WTC11 (cell line): ENCODE measurements around the gene EIF4G1. TPM values are rescaled to one million over a fixed set of nuclear protein-coding genes. Genes with fewer than 3 reads are reported as not detected.

Experiments
- ATAC-seq: fragments of 200-7000 bp; cut with Tn5 transposase; 2 replicates; pipeline ENCODE4 v1.10.0; 2021; ENCODE audit warnings: mild to moderate bottlenecking, moderate library complexity
- CTCF ChIA-PET: fragments of 300-600 bp; sonication (Branson Sonifier 250); formaldehyde crosslinking; loops from one replicate; lab custom pipeline; 2021; ENCODE audit warnings: antibody characterized with exemption; lab: Charles Lee
- POLR2A ChIA-PET: fragments of 350-600 bp; sonication (Branson Sonifier 250); formaldehyde crosslinking; loops from one replicate; lab custom pipeline; 2021; ENCODE audit warnings: antibody characterized with exemption; lab: Charles Lee
- DNase-seq: peaks from one replicate; pipeline ENCODE4 v3.0.0; 2021; ENCODE audit warnings: low spot score
- H3K27ac Mint-ChIP-seq: 2 replicates; pipeline ENCODE4 v1.8.0; 2021; ENCODE audit warnings: mixed read lengths
- H3K27me3 Mint-ChIP-seq: 2 replicates; pipeline ENCODE4 v1.8.0; 2021; ENCODE audit warnings: low read depth, mild to moderate bottlenecking, moderate library complexity, mixed read lengths
- H3K36me3 Mint-ChIP-seq: 2 replicates; pipeline ENCODE4 v1.8.0; 2021; ENCODE audit warnings: mixed read lengths
- H3K4me1 Mint-ChIP-seq: 2 replicates; pipeline ENCODE4 v1.8.0; 2022; ENCODE audit warnings: mixed read lengths
- H3K4me3 Mint-ChIP-seq: 2 replicates; pipeline ENCODE4 v1.8.0; 2021; ENCODE audit warnings: mild to moderate bottlenecking, moderate library complexity, mixed read lengths
- H3K9me3 Mint-ChIP-seq: 2 replicates; pipeline ENCODE4 v1.8.0; 2021; ENCODE audit warnings: mixed read lengths
- ATF1 ChIP-seq: sonication (generic); formaldehyde crosslinking; IDR thresholded peaks from 2 replicates; pipeline ENCODE4 v1.8.1; 2023; ENCODE audit warnings: mild to moderate bottlenecking, moderate library complexity, missing genetic modification reagents
- CREM ChIP-seq: sonication (generic); formaldehyde crosslinking; IDR thresholded peaks from 2 replicates; pipeline ENCODE4 v1.8.1; 2022; ENCODE audit warnings: mild to moderate bottlenecking, missing genetic modification reagents, moderate library complexity
- ETV6 ChIP-seq: sonication (generic); formaldehyde crosslinking; IDR thresholded peaks from 2 replicates; pipeline ENCODE4 v1.8.1; 2022; ENCODE audit warnings: mild to moderate bottlenecking, missing genetic modification reagents
- GABPB1 ChIP-seq: sonication (generic); formaldehyde crosslinking; IDR thresholded peaks from 2 replicates; pipeline ENCODE4 v1.8.1; 2023; ENCODE audit warnings: mild to moderate bottlenecking, missing genetic modification reagents
- KAT7 ChIP-seq: sonication (generic); formaldehyde crosslinking; IDR thresholded peaks from 2 replicates; pipeline ENCODE4 v1.8.1; 2023; ENCODE audit warnings: missing genetic modification reagents, mild to moderate bottlenecking, borderline replicate concordance
- RORB ChIP-seq: fragments of 250-450 bp; sonication (Bioruptor Pico); IDR thresholded peaks from 2 replicates; pipeline ENCODE4 v1.9.0; 2021; ENCODE audit warnings: mild to moderate bottlenecking
- SOX15 ChIP-seq: fragments of 250-450 bp; sonication (Bioruptor Pico); IDR thresholded peaks from 2 replicates; pipeline ENCODE4 v1.9.0; 2021; ENCODE audit warnings: mild to moderate bottlenecking
- ZNF416 ChIP-seq: fragments of 250-450 bp; sonication (Bioruptor Pico); IDR thresholded peaks from 2 replicates; pipeline ENCODE4 v1.9.0; 2021; ENCODE audit warnings: mild to moderate bottlenecking, inconsistent platforms
- total RNA-seq: library from RNA; stranded (reverse); gene quantifications from 3 replicates; pipeline ENCODE4 v1.2.3, GENCODE V29; 2021
- TF ChIP-seq, protein P1 (sequence below): sonication (generic); formaldehyde crosslinking; IDR thresholded peaks from 2 replicates; pipeline ENCODE4 v1.8.1; 2023; ENCODE audit warnings: mild to moderate bottlenecking, moderate library complexity, missing genetic modification reagents
- TF ChIP-seq, protein P2 (sequence below): sonication (generic); formaldehyde crosslinking; IDR thresholded peaks from 2 replicates; pipeline ENCODE4 v1.8.0; 2022; ENCODE audit warnings: missing genetic modification reagents
- TF ChIP-seq, protein P3 (sequence below): sonication (generic); formaldehyde crosslinking; IDR thresholded peaks from 2 replicates; pipeline ENCODE4 v1.8.0; 2023; ENCODE audit warnings: mild to moderate bottlenecking, missing genetic modification reagents
- TF ChIP-seq, protein P4 (sequence below): fragments of 200-600 bp; IDR thresholded peaks from 2 replicates; pipeline ENCODE4 v1.8.0; 2022; ENCODE audit warnings: antibody characterized with exemption
- TF ChIP-seq, protein P5 (sequence below): fragments of 250-450 bp; sonication (Bioruptor Pico); conservative IDR thresholded peaks from 2 replicates; pipeline ENCODE4 v1.9.0; 2021; ENCODE audit warnings: mild to moderate bottlenecking
- TF ChIP-seq, protein P6 (sequence below): sonication (generic); formaldehyde crosslinking; IDR thresholded peaks from 2 replicates; pipeline ENCODE4 v1.8.1; 2022; ENCODE audit warnings: missing genetic modification reagents, borderline replicate concordance

Gene EIF4G1
- total RNA-seq, 1 experiment from 2014 or later: 557 TPM

DNA sequence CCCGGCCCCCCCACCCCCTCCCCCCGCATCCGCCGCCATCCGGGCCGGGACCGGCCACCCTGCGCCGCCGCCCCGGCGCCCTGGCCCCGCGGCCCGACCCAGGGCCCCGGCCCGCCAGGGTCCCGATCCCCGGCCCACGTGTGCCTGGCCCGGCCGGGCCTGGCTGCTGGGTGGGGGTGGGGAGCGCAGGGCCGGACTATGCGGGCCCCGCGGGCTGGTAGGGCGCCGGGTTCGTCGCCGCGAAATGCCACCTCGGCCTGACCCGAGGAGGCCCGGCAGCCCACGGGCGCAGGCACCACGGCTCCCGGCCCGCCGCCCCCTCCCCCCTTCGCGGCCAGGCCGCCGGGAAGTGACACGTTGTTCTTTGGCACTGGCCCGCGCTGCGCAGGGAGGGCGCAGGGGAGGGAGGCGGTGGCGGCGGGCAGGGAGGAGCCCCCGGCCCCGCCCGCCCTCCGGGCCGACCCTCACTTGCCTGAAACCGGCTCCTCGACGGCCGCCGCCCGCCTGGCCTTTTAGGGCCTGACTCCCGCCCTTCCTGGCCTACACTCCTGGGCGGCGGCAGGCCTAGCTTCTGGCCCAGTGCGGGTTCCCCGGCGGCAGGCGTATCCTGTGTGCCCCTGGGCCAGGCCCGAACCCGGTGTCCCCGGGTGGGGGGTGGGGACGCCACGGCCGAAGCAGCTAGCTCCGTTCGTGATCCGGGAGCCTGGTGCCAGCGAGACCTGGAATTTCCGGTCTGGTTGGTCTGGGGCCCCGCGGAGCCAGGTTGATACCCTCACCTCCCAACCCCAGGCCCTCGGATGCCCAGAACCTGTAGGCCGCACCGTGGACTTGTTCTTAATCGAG, 515 bp downstream of the EIF4G1 start:
- TF ChIP-seq ATF1 (no peak), RORB (CRISPR knock-in tag) (no peak), CREM (CRISPR knock-in tag) (0 out of 2 replicates have a peak, but pooled peaks have one; percentile 24), SOX15 (CRISPR knock-in tag) (no peak), ZNF416 (CRISPR knock-in tag) (0 out of 2 replicates have a peak, but pooled peaks have one; percentile 15), ETV6 (CRISPR knock-in tag) (0 out of 2 replicates have a peak, but pooled peaks have one; percentile 49), GABPB1 (CRISPR knock-in tag) (0 out of 2 replicates have a peak, but pooled peaks have one; percentile 23), KAT7 (CRISPR knock-in tag) (peak; percentile 38; the same call in 1 of the 2 replicates)
- TF ChIP-seq, protein P1, sequence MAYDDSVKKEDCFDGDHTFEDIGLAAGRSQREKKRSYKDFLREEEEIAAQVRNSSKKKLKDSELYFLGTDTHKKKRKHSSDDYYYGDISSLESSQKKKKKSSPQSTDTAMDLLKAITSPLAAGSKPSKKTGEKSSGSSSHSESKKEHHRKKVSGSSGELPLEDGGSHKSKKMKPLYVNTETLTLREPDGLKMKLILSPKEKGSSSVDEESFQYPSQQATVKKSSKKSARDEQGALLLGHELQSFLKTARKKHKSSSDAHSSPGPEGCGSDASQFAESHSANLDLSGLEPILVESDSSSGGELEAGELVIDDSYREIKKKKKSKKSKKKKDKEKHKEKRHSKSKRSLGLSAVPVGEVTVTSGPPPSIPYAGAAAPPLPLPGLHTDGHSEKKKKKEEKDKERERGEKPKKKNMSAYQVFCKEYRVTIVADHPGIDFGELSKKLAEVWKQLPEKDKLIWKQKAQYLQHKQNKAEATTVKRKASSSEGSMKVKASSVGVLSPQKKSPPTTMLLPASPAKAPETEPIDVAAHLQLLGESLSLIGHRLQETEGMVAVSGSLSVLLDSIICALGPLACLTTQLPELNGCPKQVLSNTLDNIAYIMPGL (CRISPR knock-in tag): peak; percentile 42
- TF ChIP-seq, protein P2, sequence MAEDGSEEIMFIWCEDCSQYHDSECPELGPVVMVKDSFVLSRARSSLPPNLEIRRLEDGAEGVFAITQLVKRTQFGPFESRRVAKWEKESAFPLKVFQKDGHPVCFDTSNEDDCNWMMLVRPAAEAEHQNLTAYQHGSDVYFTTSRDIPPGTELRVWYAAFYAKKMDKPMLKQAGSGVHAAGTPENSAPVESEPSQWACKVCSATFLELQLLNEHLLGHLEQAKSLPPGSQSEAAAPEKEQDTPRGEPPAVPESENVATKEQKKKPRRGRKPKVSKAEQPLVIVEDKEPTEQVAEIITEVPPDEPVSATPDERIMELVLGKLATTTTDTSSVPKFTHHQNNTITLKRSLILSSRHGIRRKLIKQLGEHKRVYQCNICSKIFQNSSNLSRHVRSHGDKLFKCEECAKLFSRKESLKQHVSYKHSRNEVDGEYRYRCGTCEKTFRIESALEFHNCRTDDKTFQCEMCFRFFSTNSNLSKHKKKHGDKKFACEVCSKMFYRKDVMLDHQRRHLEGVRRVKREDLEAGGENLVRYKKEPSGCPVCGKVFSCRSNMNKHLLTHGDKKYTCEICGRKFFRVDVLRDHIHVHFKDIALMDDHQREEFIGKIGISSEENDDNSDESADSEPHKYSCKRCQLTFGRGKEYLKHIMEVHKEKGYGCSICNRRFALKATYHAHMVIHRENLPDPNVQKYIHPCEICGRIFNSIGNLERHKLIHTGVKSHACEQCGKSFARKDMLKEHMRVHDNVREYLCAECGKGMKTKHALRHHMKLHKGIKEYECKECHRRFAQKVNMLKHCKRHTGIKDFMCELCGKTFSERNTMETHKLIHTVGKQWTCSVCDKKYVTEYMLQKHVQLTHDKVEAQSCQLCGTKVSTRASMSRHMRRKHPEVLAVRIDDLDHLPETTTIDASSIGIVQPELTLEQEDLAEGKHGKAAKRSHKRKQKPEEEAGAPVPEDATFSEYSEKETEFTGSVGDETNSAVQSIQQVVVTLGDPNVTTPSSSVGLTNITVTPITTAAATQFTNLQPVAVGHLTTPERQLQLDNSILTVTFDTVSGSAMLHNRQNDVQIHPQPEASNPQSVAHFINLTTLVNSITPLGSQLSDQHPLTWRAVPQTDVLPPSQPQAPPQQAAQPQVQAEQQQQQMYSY (CRISPR knock-in tag): peak; percentile 24; the same call in 1 of the 2 replicates
- TF ChIP-seq, protein P3, sequence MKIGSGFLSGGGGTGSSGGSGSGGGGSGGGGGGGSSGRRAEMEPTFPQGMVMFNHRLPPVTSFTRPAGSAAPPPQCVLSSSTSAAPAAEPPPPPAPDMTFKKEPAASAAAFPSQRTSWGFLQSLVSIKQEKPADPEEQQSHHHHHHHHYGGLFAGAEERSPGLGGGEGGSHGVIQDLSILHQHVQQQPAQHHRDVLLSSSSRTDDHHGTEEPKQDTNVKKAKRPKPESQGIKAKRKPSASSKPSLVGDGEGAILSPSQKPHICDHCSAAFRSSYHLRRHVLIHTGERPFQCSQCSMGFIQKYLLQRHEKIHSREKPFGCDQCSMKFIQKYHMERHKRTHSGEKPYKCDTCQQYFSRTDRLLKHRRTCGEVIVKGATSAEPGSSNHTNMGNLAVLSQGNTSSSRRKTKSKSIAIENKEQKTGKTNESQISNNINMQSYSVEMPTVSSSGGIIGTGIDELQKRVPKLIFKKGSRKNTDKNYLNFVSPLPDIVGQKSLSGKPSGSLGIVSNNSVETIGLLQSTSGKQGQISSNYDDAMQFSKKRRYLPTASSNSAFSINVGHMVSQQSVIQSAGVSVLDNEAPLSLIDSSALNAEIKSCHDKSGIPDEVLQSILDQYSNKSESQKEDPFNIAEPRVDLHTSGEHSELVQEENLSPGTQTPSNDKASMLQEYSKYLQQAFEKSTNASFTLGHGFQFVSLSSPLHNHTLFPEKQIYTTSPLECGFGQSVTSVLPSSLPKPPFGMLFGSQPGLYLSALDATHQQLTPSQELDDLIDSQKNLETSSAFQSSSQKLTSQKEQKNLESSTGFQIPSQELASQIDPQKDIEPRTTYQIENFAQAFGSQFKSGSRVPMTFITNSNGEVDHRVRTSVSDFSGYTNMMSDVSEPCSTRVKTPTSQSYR (CRISPR knock-in tag): 0 out of 2 replicates have a peak, but pooled peaks have one; percentile 10
- TF ChIP-seq, protein P4, sequence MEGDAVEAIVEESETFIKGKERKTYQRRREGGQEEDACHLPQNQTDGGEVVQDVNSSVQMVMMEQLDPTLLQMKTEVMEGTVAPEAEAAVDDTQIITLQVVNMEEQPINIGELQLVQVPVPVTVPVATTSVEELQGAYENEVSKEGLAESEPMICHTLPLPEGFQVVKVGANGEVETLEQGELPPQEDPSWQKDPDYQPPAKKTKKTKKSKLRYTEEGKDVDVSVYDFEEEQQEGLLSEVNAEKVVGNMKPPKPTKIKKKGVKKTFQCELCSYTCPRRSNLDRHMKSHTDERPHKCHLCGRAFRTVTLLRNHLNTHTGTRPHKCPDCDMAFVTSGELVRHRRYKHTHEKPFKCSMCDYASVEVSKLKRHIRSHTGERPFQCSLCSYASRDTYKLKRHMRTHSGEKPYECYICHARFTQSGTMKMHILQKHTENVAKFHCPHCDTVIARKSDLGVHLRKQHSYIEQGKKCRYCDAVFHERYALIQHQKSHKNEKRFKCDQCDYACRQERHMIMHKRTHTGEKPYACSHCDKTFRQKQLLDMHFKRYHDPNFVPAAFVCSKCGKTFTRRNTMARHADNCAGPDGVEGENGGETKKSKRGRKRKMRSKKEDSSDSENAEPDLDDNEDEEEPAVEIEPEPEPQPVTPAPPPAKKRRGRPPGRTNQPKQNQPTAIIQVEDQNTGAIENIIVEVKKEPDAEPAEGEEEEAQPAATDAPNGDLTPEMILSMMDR: no peak
- TF ChIP-seq, all 79 proteins: peak for 8
- DNase-seq: peak; percentile 46
- ChIA-PET CTCF (interaction anchor here (1.4 kb wide), 1 partner anchor 138 kb away, joined by 3 read pairs; no protein-coding TSS in a partner anchor), POLR2A (no interaction called here)
- no peaks in the 10 kb centered on the region for H3K9me3 Mint-ChIP-seq
- peak; percentile 10 for ATAC-seq
- H3K36me3 Mint-ChIP-seq: peaks cover 25% of the 10 kb centered on the region
- H3K27ac Mint-ChIP-seq: 0 out of 2 replicates have a peak overlapping the region, but pooled peaks have one; percentile 70
- no peaks in the 10 kb centered on the region for H3K27me3 Mint-ChIP-seq
- H3K4me1 Mint-ChIP-seq: peaks cover 24% of the 10 kb centered on the region
- H3K4me3 Mint-ChIP-seq: peak overlapping the region; percentile 72

DNA sequence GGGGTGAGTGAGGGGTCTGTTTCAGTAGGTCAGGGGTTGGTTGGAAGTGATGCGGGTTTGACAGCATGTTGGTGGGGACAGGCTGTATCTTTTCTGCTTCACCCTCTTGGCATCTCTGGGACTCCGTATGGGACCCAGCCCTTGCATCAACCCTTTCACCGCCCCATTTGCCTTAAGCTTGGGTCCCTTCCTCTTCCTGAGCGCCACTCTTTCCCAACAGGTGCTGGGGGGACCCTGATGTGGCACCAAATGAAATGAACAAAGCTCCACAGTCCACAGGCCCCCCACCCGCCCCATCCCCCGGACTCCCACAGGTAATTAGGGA, 1.1 kb downstream of the EIF4G1 start:
- no peaks in the 10 kb centered on the region for H3K27me3 Mint-ChIP-seq
- H3K27ac Mint-ChIP-seq: peak overlapping the region; percentile 70; the same call in 1 of the 2 replicates
- peaks cover 22% of the 10 kb centered on the region for H3K36me3 Mint-ChIP-seq
- peak overlapping the region; percentile 72 for H3K4me3 Mint-ChIP-seq
- ATAC-seq: no peak
- ChIA-PET CTCF (interaction anchor here (1.4 kb wide), 1 partner anchor 139 kb away, joined by 3 read pairs; no protein-coding TSS in a partner anchor), POLR2A (no interaction called here)
- peaks cover 24% of the 10 kb centered on the region for H3K4me1 Mint-ChIP-seq
- H3K9me3 Mint-ChIP-seq: no peaks in the 10 kb centered on the region
- no peak for DNase-seq
- TF ChIP-seq, protein P5, sequence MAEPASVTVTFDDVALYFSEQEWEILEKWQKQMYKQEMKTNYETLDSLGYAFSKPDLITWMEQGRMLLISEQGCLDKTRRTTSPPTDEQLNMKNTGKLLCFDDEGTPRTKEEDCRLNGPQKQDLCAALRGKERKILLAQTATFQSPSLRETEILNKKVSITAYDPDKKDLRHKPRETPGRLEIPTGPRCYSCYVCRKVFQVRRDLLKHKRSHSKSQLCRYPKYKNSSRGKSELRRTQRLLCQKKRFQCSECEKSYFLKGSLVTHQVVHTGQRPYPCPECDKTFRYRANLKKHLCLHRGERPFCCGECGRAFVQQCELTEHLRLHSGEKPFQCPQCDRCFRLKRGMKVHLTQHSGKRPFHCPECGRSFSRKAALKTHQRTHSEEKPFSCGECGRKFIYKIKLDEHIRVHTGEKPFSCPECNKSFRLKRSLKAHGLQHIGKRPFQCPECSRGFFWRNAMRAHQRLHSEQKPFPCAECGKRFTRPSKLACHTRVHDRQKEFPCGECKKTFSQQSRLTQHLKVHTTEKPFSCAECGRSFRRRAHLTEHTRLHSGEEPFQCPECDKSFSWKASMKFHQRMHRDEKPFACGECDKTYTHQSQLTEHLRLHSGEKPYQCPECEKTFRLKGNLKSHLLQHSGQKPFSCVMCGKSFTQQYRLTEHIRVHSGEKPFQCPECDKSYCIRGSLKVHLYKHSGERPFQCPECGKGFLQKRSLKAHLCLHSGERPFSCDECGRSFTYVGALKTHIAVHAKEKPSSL: no peak
- TF ChIP-seq, protein P2 (CRISPR knock-in tag): no peak
- TF ChIP-seq, protein P6, sequence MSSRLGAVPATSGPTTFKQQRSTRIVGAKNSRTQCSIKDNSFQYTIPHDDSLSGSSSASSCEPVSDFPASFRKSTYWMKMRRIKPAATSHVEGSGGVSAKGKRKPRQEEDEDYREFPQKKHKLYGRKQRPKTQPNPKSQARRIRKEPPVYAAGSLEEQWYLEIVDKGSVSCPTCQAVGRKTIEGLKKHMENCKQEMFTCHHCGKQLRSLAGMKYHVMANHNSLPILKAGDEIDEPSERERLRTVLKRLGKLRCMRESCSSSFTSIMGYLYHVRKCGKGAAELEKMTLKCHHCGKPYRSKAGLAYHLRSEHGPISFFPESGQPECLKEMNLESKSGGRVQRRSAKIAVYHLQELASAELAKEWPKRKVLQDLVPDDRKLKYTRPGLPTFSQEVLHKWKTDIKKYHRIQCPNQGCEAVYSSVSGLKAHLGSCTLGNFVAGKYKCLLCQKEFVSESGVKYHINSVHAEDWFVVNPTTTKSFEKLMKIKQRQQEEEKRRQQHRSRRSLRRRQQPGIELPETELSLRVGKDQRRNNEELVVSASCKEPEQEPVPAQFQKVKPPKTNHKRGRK (CRISPR knock-in tag): no peak
